Cardiac muscle cell (in vitro differentiated cells and primary cell): ENCODE measurements around the gene SDHAF2. TPM values are rescaled to one million over a fixed set of nuclear protein-coding genes. Genes with fewer than 3 reads are reported as not detected.

ENCODE experiments used
- DNase-seq, 2 donors: peaks; one replicate each; pipeline versions ENCODE4 v3.0.0 to v3.0.0-alpha.2; 2010 to 2017; ENCODE audit warnings: low read depth in 1 of 2, low spot score in 1 of 2
- H3K27ac ChIP-seq: fragments of 200-600 bp; sonication (generic); 2 replicates; pipeline ENCODE4 v1.5.1; 2016
- H3K27me3 ChIP-seq: fragments of 200-600 bp; sonication (generic); 2 replicates; pipeline ENCODE4 v1.6.0; 2016; ENCODE audit warnings: control low read depth
- H3K36me3 ChIP-seq: fragments of 200-600 bp; sonication (generic); 2 replicates; pipeline ENCODE4 v1.5.1; 2016; ENCODE audit warnings: control low read depth
- H3K4me1 ChIP-seq: fragments of 200-600 bp; sonication (generic); 2 replicates; pipeline ENCODE4 v1.8.1; 2017; ENCODE audit warnings: low read depth, mild to moderate bottlenecking, mixed run types
- H3K4me3 ChIP-seq: fragments of 200-600 bp; sonication (generic); 2 replicates; pipeline ENCODE4 v1.5.1; 2016; ENCODE audit warnings: mild to moderate bottlenecking
- H3K9me3 ChIP-seq: fragments of 200-600 bp; sonication (generic); 2 replicates; pipeline ENCODE4 v1.5.1; 2017; ENCODE audit warnings: low read depth, mild to moderate bottlenecking, control low read depth
- polyA plus RNA-seq: library from polyadenylated mRNA; unstranded; fragments of >200 nt; fragmentation: Nextera tagmentation; extraction: Ambion mirVana; gene quantifications from 2 replicates; pipeline ENCODE4 v1.2.1, GENCODE V29; 2016
- total RNA-seq: library from RNA; depleted of rRNA; stranded (reverse); fragments of >200 nt; gene quantifications from 2 replicates; pipeline ENCODE4 v1.2.3, GENCODE V29; 2016
- TF ChIP-seq, protein P1 (sequence below): IDR thresholded peaks from 2 replicates; pipeline ENCODE4 v1.5.1; 2012; ENCODE audit warnings: low read depth, mild to moderate bottlenecking, low read length

Gene SDHAF2
- total and polyA plus RNA-seq, 2 experiments from 2014 or later = 21.3 to 67.4 TPM

DNA sequence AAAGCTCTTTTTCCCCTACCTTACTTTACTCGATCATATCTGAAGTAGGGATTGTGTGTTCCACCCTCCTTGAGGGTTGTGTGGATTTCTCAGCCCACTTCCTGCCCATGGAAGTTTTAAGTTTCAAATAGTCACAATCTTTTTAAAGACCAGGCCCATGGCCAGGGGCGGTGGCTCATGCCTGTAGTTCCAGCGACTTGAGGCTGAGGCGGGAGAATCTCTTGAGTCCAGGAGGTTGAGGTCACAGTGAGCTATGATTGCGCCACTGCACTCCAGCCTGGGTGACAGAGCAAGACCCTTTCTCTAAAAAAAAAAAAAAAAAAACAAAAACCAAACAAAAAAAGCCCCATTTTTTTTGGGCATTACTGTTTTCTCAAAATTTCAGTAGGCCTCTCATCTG is 42.4 kb downstream of the SDHAF2 start:
- Histone ChIP-seq H3K27me3 (no peaks in the 10 kb centered on the region), H3K27ac (no peak overlapping the region), H3K36me3 (no peaks in the 10 kb centered on the region), H3K4me3 (no peak overlapping the region), H3K4me1 (no peaks in the 10 kb centered on the region), H3K9me3 (no peaks in the 10 kb centered on the region)
- TF ChIP-seq, protein P1, sequence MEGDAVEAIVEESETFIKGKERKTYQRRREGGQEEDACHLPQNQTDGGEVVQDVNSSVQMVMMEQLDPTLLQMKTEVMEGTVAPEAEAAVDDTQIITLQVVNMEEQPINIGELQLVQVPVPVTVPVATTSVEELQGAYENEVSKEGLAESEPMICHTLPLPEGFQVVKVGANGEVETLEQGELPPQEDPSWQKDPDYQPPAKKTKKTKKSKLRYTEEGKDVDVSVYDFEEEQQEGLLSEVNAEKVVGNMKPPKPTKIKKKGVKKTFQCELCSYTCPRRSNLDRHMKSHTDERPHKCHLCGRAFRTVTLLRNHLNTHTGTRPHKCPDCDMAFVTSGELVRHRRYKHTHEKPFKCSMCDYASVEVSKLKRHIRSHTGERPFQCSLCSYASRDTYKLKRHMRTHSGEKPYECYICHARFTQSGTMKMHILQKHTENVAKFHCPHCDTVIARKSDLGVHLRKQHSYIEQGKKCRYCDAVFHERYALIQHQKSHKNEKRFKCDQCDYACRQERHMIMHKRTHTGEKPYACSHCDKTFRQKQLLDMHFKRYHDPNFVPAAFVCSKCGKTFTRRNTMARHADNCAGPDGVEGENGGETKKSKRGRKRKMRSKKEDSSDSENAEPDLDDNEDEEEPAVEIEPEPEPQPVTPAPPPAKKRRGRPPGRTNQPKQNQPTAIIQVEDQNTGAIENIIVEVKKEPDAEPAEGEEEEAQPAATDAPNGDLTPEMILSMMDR = no peak
- DNase-seq = peak in 1 of 2 donors; percentile 46

DNA sequence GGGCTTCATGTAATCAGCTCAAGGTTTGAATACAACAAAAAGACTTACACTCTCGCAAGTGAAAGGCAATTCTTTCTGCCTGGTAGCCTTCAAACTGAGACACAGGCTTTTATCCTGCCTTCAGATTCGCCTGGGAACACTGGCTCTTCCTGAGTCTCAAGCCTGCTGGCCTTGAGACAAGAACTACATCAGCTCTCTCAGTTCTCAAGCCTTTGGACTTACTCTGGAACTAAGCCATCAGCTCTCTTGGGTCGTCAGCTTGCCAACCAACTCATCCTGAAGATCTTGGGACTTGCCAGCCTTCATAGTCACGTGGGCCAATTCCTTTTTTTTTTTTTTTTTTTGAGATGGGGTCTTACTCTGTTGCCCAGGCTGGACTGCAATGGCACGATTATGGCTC is 42.9 kb downstream of the SDHAF2 start:
- DNase-seq = peak in 1 of 2 donors; percentile 81
- peaks cover 2% of the 10 kb centered on the region for H3K4me1 ChIP-seq
- H3K36me3 ChIP-seq = no peaks in the 10 kb centered on the region
- H3K4me3 ChIP-seq = no peak overlapping the region
- H3K27me3 ChIP-seq = no peaks in the 10 kb centered on the region
- TF ChIP-seq, protein P1 = no peak
- no peaks in the 10 kb centered on the region for H3K9me3 ChIP-seq
- no peak overlapping the region for H3K27ac ChIP-seq

DNA sequence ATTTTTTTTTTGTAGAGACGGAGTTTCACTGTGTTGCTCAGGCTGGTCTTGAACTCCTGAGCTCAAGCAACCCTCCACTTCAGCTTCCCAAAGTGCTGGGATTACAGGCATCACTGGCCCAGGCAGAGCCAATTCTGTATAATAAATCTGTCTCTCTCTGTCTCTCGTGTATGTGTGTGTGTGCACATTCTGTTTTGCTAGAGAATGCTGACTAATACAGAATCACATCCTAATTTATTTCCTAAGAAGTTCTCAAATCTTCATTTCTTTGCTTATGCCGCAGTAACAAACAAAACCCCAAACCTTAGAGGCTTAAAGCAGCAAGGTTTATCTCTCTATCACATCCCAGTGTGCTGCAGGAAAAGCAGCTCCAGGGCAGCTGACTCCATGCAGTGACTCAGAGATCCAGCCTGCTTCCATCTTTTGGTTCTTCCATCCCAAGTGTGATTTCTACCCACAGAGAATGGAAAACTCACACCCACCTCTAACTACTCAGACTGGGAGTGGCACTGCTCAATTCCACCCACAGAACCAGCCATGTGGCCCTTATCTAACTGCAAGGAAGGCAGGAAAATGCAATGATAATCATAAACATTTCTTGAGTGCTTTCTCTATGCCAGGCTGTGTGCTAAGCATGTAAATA is 43.6 kb downstream of the SDHAF2 start:
- Histone ChIP-seq H3K4me1 (peaks cover 5% of the 10 kb centered on the region), H3K27me3 (no peaks in the 10 kb centered on the region), H3K9me3 (no peaks in the 10 kb centered on the region), H3K4me3 (no peak overlapping the region), H3K27ac (no peak overlapping the region), H3K36me3 (no peaks in the 10 kb centered on the region)
- peak in 1 of 2 donors; percentile 32 for DNase-seq
- TF ChIP-seq, protein P1 = no peak

- peak in 1 of 2 donors; percentile 32 for DNase-seq
- Histone ChIP-seq H3K27ac (no peak overlapping the region), H3K9me3 (no peaks in the 10 kb centered on the region), H3K27me3 (no peaks in the 10 kb centered on the region), H3K36me3 (no peaks in the 10 kb centered on the region), H3K4me3 (no peak overlapping the region), H3K4me1 (peaks cover 5% of the 10 kb centered on the region)
- TF ChIP-seq, protein P1 = no peak
Measured at GRCh38 chr11:61474013-61474643, 44.2 kb downstream of the SDHAF2 start.

DNA sequence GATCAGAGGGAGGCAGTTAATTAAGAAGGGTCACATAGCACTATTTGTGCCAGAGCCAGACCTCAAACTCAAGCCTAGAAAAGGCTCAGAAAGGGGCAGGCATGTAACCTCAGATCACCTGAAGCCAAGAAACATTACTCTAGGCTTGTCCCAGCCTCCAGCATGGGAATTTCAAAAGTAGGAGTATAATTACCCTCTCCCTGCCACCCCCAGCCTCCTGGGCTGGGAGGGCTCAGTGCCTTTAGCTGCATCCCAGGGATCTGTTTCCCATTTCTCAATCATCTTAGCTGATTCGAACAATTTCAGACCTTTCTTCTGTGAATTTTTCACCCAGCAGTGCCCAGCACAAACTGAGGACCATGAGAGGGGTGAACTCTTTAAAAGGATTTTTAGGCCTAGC is 45.5 kb downstream of the SDHAF2 start:
- H3K9me3 ChIP-seq = no peaks in the 10 kb centered on the region
- peaks cover 5% of the 10 kb centered on the region for H3K4me1 ChIP-seq
- TF ChIP-seq, protein P1 = no peak
- H3K27me3 ChIP-seq = no peaks in the 10 kb centered on the region
- H3K4me3 ChIP-seq = no peak overlapping the region
- no peaks in the 10 kb centered on the region for H3K36me3 ChIP-seq
- no peak for DNase-seq
- H3K27ac ChIP-seq = no peak overlapping the region
